ENCODE measurements around the gene MAP3K21.

DNA sequence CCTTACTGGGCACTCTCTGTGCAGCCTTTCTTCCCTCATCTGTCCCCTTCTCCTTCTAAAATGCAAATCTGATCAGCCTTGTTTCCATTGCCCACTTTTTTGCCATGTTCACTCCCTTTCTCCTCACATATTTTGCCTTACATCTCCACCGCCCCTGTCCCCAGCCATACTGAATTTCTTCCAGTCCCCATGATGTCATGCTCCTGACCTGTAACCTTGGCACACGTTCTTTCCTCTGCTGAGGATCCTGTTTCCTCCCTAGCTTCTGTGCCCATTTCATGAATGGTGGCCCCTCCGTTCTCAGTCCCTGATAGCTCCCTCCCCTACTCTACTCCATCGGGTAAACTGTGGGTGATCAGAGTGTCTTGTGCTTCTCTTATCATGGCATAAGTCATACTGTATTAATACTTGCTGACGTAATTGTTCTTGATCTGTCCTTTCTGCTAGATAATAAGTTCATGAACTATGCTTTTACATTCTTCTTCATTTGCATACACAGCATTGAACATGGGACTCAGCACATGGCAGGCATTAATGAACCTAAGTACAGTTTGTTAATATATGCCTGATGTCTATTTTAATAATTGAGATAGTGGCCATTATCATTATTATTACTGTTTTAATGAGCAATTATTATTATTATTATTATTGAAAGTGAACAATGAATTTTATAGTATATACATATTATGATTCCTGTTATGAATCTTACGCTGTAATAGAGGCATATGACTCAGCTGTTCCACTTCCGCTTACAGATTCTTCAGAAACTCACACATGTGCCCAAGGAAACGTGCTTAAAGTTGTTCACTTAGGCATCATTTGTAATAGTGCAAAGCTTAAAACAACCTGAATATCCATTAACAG lies 28.5 kb downstream of the MAP3K21 start:
- TF ChIP-seq ZNF624 (tag by site-specific recombination; IDR thresholded peaks at IDR 0.05) (no peak), YY1 (tag by site-specific recombination; IDR thresholded peaks at IDR 0.05) (no peak)
- TF ChIP-seq, protein P1, sequence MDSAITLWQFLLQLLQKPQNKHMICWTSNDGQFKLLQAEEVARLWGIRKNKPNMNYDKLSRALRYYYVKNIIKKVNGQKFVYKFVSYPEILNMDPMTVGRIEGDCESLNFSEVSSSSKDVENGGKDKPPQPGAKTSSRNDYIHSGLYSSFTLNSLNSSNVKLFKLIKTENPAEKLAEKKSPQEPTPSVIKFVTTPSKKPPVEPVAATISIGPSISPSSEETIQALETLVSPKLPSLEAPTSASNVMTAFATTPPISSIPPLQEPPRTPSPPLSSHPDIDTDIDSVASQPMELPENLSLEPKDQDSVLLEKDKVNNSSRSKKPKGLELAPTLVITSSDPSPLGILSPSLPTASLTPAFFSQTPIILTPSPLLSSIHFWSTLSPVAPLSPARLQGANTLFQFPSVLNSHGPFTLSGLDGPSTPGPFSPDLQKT (IDR thresholded peaks at IDR 0.05; ENCODE audit: borderline replicate concordance, low read depth, low read length), result no peak

All from HEK293 (cell line).